Measurements from ENCODE around the gene CTIF.

Gene CTIF

GRCh38 chr18:48756511-48757226 lies 217.8 kb downstream of the CTIF start:
- no peak overlapping the region for H3K4me3 ChIP-seq (replicated peaks; ENCODE audit: low read depth, low read length)
- DNase-seq (ENCODE audit: extremely low read depth, low read depth), result no peak
- TF ChIP-seq CTCF (IDR thresholded peaks at IDR 0.05; ENCODE audit: low read depth, low read length, missing control alignments), result no peak

DNA sequence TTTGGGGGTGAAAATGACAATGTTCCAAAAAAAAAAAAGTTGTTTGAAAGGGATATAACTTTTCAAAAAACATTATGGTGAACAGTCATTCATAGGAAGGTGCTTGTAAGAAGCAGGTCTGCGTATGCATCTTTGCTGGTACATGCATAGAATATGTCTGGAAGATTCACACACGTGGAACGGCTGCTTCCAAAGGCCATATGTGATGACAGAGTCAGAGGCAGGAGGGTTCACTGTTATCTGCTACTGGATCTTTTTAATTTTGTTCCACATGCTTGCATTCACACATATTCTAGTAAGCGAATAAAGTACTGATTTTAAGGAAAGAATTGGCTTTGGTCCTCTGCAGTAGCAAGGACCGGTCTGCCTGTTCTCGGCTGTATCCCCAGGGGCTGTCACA lies 218.5 kb downstream of the CTIF start:
- DNase-seq (ENCODE audit: extremely low read depth, low read depth), result no peak
- no peak overlapping the region for H3K4me3 ChIP-seq (replicated peaks; ENCODE audit: low read depth, low read length)
- TF ChIP-seq CTCF (IDR thresholded peaks at IDR 0.05; ENCODE audit: low read depth, low read length, missing control alignments), result no peak

DNA sequence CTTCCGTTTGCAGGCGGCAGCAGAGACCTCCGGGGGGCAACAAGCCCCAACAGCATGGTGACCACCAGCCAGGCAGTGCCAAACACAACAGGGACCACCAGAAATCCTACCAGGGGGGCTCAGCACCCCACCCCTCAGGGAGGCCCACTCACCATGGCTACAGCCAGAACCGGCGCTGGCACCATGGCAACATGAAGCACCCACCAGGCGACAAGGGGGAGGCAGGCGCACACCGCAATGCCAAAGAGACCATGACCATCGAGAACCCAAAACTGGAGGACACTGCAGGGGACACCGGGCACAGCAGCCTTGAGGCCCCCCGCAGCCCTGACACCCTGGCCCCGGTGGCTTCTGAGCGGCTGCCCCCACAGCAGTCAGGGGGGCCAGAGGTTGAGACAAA lies 219.1 kb downstream of the CTIF start:
- no peak overlapping the region for H3K4me3 ChIP-seq (replicated peaks; ENCODE audit: low read depth, low read length)
- no peak for TF ChIP-seq CTCF (IDR thresholded peaks at IDR 0.05; ENCODE audit: low read depth, low read length, missing control alignments)
- no peak for DNase-seq (ENCODE audit: extremely low read depth, low read depth)

DNA sequence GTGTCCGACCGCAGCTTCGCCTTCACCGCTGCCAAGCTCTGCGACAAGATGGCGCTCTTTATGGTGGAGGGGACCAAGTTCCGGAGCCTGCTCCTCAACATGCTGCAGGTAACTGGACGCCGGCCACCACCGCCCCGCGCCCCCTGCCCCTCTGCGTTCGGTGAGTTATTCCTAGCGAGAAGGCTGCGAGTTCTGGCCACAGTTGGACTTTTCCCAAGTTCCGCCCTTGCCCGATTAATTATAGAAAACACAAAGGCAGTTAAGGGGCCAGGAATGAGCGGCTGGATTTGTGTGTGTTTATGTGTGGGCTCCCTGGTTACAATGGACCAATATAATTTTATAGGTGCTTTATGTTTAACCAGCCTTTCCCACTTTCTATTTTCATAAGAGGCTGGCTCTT lies 222.8 kb downstream of the CTIF start:
- no peak for DNase-seq (ENCODE audit: extremely low read depth, low read depth)
- no peak overlapping the region for H3K4me3 ChIP-seq (replicated peaks; ENCODE audit: low read depth, low read length)
- TF ChIP-seq CTCF (IDR thresholded peaks at IDR 0.05; ENCODE audit: low read depth, low read length, missing control alignments), result no peak

DNA sequence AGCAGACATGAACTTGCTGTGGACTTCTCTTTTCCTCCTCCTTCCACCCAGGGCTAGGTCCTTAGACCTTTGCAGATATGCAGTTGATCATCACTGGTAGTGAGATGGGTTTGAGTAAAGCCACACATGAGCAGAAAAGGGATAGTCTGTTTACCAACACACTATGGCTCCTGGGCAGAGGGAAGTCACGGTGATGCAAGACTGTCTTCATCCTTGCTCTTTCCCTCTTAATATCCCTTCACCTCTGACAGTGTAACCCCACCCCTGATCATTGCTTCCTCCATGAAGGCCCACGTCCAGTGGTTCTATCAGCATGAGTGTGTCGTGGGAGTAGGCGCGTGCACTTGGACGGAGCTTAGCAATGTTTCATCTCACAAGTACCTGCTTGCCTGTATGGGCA lies 223.2 kb downstream of the CTIF start:
- no peak for DNase-seq (ENCODE audit: extremely low read depth, low read depth)
- no peak overlapping the region for H3K4me3 ChIP-seq (replicated peaks; ENCODE audit: low read depth, low read length)
- no peak for TF ChIP-seq CTCF (IDR thresholded peaks at IDR 0.05; ENCODE audit: low read depth, low read length, missing control alignments)

DNA sequence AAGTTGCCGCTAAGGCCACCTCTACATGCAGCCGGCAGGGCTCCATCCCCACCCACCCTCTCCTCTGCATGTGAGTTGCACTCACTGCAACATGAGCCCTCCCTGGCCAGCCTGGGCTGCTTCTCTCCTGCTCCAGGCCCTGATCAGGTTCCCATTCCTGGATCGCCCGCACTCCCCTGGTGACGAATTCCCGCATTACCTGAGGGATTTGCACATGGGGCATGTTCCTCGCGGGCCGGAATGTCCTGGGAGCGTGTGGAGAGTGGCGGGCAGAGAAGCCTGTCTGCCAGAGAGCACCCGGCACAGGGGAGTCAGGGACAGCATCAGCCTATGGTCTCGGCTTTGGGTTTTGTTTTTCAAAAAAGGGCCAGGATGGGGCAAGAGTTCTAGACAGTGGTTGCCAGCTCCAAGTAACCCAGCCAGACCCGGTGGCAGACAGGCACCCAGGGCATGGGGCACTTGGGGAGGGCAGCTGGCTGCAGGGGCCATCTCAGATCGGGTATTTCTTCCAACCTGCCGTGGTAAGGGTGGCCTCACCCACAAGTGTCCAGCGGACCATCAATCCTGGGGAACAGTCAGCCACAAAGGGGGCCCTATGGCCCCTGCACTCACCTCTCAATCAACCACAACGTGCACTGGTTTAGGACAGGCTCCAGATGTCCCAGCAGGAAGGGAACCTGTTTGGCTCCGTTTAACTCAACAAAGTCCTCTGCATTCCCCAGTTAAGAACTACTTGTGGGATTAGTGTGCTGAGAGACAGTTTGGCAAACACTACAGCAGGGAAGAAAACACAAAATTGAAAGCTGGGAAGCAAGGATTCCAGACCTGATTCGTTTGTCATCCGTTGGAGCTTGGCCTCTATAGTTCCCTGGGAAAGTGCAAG lies 224.2 kb downstream of the CTIF start:
- DNase-seq (ENCODE audit: extremely low read depth, low read depth), result no peak
- TF ChIP-seq CTCF (IDR thresholded peaks at IDR 0.05; ENCODE audit: low read depth, low read length, missing control alignments), result no peak
- no peak overlapping the region for H3K4me3 ChIP-seq (replicated peaks; ENCODE audit: low read depth, low read length)

All from HFF-Myc (cell line).